ENCODE data around the gene HBEGF.

- TF ChIP-seq CTCF (IDR thresholded peaks at IDR 0.05; ENCODE audit: borderline replicate concordance, extremely low read depth, low read length, poor library complexity, severe bottlenecking) (no peak), EZH2 (IDR thresholded peaks at IDR 0.05; ENCODE audit: borderline replicate concordance, low read depth, low read length, severe bottlenecking) (no peak)
Measured at GRCh38 chr5:140381972-140382371, 35.6 kb upstream of the HBEGF start.

Measured in DND-41 (cell line).